HG03354 (cell line): ENCODE measurements around the gene GINM1.

Experiments used
- ATAC-seq: cut with Tn5 transposase; IDR thresholded peaks from one replicate; pipeline ENCODE4 v1.9.1; 2021; ENCODE audit warnings: mild to moderate bottlenecking; ENCODE audit not compliant: unreplicated experiment, poor library complexity, severe bottlenecking

Gene GINM1

DNA sequence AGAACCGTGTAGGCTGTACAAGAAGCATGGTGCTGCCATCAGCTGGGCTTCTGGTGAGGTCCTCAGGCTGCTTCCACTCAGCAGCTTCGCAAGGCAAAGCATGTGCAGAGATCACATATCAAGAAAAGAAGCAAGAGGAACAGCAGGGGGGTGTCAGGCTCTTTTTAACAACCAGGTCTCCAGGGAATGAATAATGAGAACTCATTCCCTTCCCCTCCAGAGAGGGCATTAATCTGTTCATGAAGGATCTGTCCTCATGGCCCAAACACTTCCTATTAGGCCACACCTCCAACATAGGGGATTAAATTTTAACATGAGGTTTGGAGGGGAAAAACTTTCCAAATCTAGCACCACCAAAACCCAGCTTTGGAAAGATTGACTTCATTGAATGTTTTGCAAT, 20.0 kb downstream of the GINM1 start:
- ATAC-seq = no peak

DNA sequence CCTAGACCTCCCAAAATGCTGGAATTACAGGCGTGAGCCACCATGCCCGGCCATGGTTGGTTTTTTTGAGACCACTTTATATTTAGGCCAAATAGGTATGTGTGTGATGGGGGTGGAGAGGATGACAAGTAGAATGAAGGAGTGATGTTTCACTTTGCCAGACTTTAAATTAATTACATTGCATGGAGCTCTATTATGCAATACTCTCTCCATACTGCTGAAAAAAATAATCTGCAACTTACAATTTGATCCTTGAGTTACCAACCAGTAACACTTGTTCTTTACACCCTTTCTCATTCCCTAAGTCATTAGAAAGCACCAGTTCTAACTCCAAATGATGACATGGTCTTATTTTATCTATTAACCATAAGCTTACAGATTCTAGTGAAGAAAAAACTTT, 26.8 kb downstream of the GINM1 start:
- no peak for ATAC-seq

DNA sequence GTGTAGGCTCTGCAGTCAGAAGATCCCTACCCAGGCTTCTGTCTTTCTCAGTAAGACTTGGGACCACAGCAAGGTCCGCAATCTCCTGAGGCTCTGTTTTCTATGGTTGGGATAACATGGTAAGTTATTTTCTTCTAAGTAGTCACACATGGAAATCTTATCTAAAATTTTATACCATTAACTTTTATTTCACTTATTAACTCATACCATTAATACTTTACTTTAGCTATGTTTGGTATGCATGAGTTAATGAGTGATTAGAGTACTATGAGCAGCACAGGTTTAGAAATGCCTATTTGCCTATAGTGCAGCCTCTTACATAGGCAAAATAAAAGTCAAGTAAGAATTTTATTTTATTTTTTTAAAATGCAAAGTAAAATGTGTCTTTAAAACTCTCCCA, 27.2 kb downstream of the GINM1 start:
- ATAC-seq = no peak

DNA sequence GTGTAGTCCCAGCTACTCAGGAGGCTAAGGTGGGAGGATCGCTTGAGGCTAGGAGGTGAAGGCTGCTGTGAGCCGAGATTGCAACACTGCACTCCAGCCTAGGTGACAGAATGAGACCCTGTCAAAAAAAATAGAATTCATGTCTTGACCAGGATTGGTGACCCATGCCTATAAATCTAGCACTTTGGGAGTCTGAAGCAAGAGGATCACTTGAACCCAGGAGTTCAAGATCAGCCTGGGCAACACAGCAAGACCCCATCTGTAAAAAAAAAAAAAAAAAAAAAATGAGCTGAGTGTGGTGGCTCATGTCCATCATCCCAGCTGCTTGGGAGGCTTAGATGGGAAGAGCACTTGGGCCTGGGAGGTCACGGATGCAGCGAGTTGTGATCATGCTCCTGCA, 34.3 kb downstream of the GINM1 start:
- no peak for ATAC-seq

DNA sequence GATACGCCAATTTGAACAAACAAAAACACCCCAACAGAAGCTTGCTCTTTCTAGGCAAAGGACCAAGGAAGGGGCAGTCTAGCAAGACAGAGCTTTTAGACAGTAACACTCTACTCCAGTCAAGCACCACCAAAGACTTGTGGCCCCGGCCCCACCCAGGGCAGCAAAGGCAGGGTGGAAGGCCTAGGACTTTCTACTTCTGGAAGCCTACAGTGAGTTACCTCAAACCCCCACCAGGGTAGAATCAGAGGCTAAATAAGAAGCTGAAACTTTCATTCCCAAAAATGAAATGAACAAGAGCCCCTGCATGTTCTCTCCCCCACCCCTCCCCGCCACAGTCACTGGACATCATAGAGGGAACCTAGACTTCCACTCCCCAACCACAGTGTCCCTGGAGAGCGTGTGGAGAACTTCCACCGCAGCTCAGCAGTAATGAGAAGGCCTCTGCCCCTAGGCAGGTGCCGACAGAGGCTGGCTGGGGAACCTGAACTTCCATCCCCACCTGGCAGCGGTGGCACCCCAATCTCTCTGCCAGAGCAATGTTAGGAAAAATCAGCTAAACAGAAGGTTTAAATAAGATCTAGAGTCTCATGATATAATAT, 42.3 kb downstream of the GINM1 start:
- peak; percentile 75 for ATAC-seq

DNA sequence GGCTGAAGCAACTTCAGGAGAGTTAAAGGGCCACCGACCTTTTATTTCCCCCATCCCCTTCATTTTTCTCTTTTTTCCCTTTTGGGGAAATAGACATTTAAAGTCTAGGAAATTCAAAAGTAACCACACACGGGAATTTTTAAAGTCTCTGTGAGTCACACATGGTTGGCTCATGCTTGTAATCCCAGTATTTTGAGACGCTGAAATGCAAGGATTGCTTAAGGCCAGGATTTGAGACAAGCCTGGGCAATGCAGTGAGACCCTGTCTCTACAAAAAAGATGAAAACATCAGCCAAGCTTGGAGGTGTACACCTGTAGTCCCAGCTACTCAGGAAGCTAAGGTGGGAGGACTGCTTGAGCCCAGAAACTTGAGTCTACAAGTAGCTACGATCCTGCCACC, 48.2 kb downstream of the GINM1 start:
- no peak for ATAC-seq

DNA sequence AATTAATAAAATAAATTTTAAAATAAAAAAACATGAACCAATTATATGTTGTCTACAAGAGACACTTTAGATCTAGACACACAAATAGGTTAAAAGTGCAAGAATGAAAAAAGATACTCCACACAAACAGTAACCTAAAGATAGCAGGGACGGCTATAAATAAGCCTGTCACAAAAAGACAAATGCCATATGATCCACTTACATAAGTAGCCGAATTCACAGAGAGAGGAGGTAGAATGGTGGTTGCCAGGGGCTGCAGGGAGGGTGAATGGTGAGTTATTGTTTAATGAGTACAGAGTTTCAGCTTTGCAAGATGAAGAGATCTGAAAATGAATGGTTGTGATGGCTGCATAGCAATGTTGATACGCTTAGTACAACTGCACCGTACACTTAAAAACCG, 49.6 kb downstream of the GINM1 start:
- ATAC-seq = no peak

DNA sequence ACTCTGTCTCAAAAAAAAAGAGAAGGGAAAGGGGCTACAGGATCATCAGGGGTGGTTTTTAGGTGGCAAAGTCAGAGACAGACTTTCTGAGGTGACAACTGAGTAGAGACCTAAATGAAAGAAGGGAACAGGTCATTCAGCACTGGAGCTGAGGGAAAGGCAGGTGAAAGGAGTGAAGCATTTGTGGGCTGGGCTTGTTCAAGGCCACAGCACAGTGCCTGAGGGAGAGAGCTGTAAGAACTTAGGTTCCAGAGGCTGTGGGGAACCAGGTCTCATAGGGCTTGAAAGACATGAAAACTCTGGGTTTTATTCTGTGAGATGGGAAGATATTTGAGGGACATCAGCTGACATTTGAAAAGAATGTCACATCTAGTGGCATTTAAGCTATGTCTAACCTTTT, 61.5 kb downstream of the GINM1 start:
- no peak for ATAC-seq

DNA sequence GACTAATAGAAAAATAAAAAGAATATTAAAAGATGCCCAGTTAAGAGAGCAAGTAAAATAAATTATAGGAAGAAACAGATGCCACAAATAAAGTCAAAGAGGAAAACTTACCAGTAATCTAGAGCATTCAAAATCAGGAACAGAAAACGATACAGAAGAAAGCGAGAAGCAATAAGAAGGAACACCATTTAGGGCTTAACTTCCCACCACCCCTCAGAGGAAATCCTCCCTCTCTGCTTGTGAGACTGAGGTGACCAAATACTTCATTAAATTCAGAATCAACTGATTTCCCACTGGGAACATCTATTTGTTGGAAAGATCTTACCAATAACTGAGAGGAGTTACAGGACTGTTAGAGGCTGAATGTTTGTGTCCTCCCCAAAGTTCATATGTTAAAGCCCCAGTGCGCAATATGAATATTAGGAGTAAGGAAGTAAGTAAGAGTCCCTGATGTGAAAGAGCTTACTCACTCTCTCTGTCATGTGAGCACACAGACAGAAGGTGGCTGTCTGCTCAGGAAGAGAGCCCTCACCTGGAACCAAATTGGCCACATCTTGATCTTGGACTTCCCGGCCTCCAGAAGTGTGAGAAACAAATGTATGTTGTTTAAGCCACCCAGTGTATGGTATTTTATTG, 62.8 kb downstream of the GINM1 start:
- ATAC-seq = peak; percentile 68

DNA sequence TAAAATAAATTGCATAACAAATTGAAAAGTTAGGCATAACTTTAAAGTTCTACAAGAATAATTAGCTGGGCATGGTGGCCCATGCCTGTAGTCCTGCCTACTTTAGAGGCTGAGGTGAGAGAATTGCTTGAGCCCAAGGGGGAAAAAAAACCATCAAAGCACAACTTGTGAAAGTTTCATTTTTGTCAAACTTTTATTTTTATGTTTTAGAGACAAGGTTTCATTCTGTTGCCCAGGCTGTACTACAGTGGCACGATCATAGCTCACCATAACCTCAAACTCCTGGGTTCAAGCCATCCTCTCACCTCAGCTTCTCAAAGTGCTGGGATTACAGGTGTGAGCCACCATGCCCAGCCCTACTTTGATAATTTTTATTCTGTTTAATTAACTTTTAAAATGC, 68.1 kb downstream of the GINM1 start:
- no peak for ATAC-seq

DNA sequence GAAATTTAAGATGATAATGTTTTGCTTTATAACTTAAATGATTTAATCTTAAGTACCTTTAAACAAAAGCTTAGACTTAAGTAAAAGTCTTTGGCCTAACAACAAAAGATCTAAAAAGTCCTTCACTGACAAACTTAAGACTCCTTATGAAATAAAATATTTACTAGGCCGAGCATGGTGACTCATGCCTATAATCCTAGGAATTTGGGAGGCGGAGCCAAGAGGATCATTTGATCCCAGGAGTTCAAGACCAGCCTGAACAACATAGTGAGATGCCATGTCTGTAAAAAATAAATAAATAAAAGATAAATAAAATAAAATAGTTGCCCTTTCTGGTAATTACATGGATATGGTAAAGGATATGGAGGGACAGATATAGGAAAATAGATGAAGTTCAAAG, 69.9 kb downstream of the GINM1 start:
- no peak for ATAC-seq
